Left hindlimb (tissue), 1 donor: Measurements from ENCODE around the gene DEPDC1B.
"Not testable (repeated sequence)": the region's sequence is repeated elsewhere in the genome, so short reads cannot be mapped to it uniquely, and the experiment has no call there.

Experiments
- DNase-seq: peaks from one replicate; pipeline ENCODE4 v3.0.0-alpha.2; 2018

DEPDC1B gene

GRCh38 chr5:60698336-60698735 is 1.6 kb downstream of the DEPDC1B start:
- DNase-seq = no peak

GRCh38 chr5:60690326-60690725 is 9.6 kb downstream of the DEPDC1B start:
- no peak for DNase-seq

- DNase-seq = no peak
Observed at GRCh38 chr5:60688980-60689379, 11.0 kb downstream of the DEPDC1B start.

GRCh38 chr5:60687927-60688720 is 11.8 kb downstream of the DEPDC1B start:
- no peak for DNase-seq

- no peak for DNase-seq
Observed at GRCh38 chr5:60686157-60686556, 13.8 kb downstream of the DEPDC1B start.

- no peak for DNase-seq
Observed at GRCh38 chr5:60685700-60686099, 14.3 kb downstream of the DEPDC1B start.

- no peak for DNase-seq
Observed at GRCh38 chr5:60685028-60685427, 14.9 kb downstream of the DEPDC1B start.

GRCh38 chr5:60682007-60682406 is 18.0 kb downstream of the DEPDC1B start:
- not testable (repeated sequence) for DNase-seq

GRCh38 chr5:60679816-60680215 is 20.1 kb downstream of the DEPDC1B start:
- DNase-seq = no peak

GRCh38 chr5:60677850-60678664 is 21.9 kb downstream of the DEPDC1B start:
- no peak for DNase-seq

- DNase-seq = no peak
Observed at GRCh38 chr5:60675286-60675685, 24.7 kb downstream of the DEPDC1B start.

- DNase-seq = no peak
Observed at GRCh38 chr5:60674251-60675069, 25.5 kb downstream of the DEPDC1B start.

GRCh38 chr5:60673334-60673733 is 26.6 kb downstream of the DEPDC1B start:
- DNase-seq = no peak

GRCh38 chr5:60672693-60673264 is 27.2 kb downstream of the DEPDC1B start:
- DNase-seq = no peak

GRCh38 chr5:60671899-60672692 is 27.9 kb downstream of the DEPDC1B start:
- no peak for DNase-seq

GRCh38 chr5:60670749-60671148 is 29.2 kb downstream of the DEPDC1B start:
- no peak for DNase-seq

- DNase-seq = no peak
Observed at GRCh38 chr5:60668686-60669304, 31.2 kb downstream of the DEPDC1B start.

GRCh38 chr5:60651872-60652620 is 47.9 kb downstream of the DEPDC1B start:
- no peak for DNase-seq

GRCh38 chr5:60649288-60649917 is 50.6 kb downstream of the DEPDC1B start:
- no peak for DNase-seq

- DNase-seq = no peak
Observed at GRCh38 chr5:60648175-60648574, 51.8 kb downstream of the DEPDC1B start.
